Measurements from ENCODE around the gene CENPVL3.
"Not testable (repeated sequence)": the region's sequence is repeated elsewhere in the genome, so short reads cannot be mapped to it uniquely, and the experiment has no call there.

CENPVL3 gene

GRCh38 chrX:51618241-51619155, at the start of gene CENPVL3:
Gene CENPVL3 (minus strand): TSS chrX:51618912. CDS start chrX:51618873, 39 bp downstream.
- peaks cover 34% of the 10 kb centered on the region for H3K27me3 Mint-ChIP-seq
- not testable (repeated sequence) for H3K4me3 Mint-ChIP-seq

GRCh38 chrX:51665981-51666380, 47.3 kb upstream of the CENPVL3 start:
- Mint-ChIP-seq H3K36me3 (ENCODE audit: low read depth) (no peaks in the 10 kb centered on the region), H3K4me3 (no peak overlapping the region), H3K27me3 (peaks cover 2% of the 10 kb centered on the region)

More at GRCh38 chrX:51618241-51619155, at the start of gene CENPVL3:
- H3K4me1 Mint-ChIP-seq (ENCODE audit: low read depth); H3K27ac Mint-ChIP-seq; intact Hi-C loops (cut with micrococcal nuclease); H3K9me3 Mint-ChIP-seq; H3K36me3 Mint-ChIP-seq (ENCODE audit: low read depth): not testable (repeated sequence)

GRCh38 chrX:51643377-51643776, 24.7 kb upstream of the CENPVL3 start:
- no peaks in the 10 kb centered on the region for H3K36me3 Mint-ChIP-seq (ENCODE audit: low read depth)
- no peak overlapping the region for H3K27ac Mint-ChIP-seq
- peaks cover 7% of the 10 kb centered on the region for H3K27me3 Mint-ChIP-seq
- H3K9me3 Mint-ChIP-seq: no peaks in the 10 kb centered on the region
- intact Hi-C loops (cut with micrococcal nuclease): no loop called here
- no peaks in the 10 kb centered on the region for H3K4me1 Mint-ChIP-seq (ENCODE audit: low read depth)
- H3K4me3 Mint-ChIP-seq: no peak overlapping the region

More at GRCh38 chrX:51665981-51666380, 47.3 kb upstream of the CENPVL3 start:
- Mint-ChIP-seq H3K27ac (no peak overlapping the region), H3K4me1 (ENCODE audit: low read depth) (no peaks in the 10 kb centered on the region), H3K9me3 (no peaks in the 10 kb centered on the region)
- intact Hi-C loops (cut with micrococcal nuclease): no loop called here

GRCh38 chrX:51641421-51642021, 22.8 kb upstream of the CENPVL3 start:
- Mint-ChIP-seq H3K27ac (no peak overlapping the region), H3K4me3 (no peak overlapping the region), H3K27me3 (peaks cover 7% of the 10 kb centered on the region), H3K9me3 (no peaks in the 10 kb centered on the region), H3K4me1 (ENCODE audit: low read depth) (no peaks in the 10 kb centered on the region), H3K36me3 (ENCODE audit: low read depth) (no peaks in the 10 kb centered on the region)
- intact Hi-C loops (cut with micrococcal nuclease): loop anchor here (2.0 kb wide), 1 partner anchor 219 kb away; no protein-coding TSS in a partner anchor

DNA sequence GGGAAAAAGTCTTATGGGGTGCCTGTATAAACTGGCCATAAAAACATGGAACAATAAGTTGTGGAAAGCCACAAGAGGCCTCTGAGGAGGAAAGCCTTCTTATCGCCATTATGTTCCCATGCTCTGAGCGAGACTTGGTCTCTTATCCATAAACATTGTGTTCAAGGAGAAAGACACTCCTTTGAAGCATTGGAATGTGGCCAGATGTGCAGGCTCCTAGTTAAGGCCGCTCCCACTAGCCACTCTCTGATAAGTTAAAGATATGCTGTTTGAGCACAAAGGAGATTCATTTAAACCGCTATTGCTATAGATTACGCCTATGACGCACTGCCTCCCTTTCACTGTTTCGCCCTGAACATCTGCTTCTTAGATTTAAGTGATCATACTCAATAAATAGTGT, 17.8 kb upstream of the CENPVL3 start:
- H3K4me1 Mint-ChIP-seq (ENCODE audit: low read depth); H3K4me3 Mint-ChIP-seq; H3K27ac Mint-ChIP-seq; H3K9me3 Mint-ChIP-seq; H3K27me3 Mint-ChIP-seq; H3K36me3 Mint-ChIP-seq (ENCODE audit: low read depth); intact Hi-C loops (cut with micrococcal nuclease): not testable (repeated sequence)

GRCh38 chrX:51614353-51615012, 4.2 kb downstream of the CENPVL3 start:
- Mint-ChIP-seq H3K27me3 (peaks cover 20% of the 10 kb centered on the region), H3K9me3 (no peaks in the 10 kb centered on the region), H3K4me3 (no peak overlapping the region), H3K36me3 (ENCODE audit: low read depth) (no peaks in the 10 kb centered on the region), H3K4me1 (ENCODE audit: low read depth) (no peaks in the 10 kb centered on the region), H3K27ac (no peak overlapping the region)
- intact Hi-C loops (cut with micrococcal nuclease): no loop called here

DNA sequence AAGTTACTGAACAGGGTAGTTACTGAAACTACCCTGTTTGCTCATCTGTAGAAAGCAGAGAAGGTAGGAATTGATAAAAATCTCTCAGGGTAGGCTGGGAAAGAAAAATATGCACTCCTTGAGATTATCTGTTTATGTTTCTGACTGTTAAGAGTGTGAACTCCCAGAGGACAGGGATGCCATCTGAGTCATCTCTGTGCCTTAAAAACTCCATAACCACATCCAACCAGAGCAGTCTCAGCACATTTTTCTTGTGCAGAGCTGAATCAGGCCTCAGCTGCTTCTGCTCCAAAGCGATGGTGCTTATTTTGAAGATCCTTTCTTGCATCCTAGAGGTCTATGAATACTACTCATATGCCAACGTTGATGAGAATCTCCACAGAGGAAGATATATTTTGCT, 9.9 kb downstream of the CENPVL3 start:
- H3K9me3 Mint-ChIP-seq: no peaks in the 10 kb centered on the region
- peaks cover 10% of the 10 kb centered on the region for H3K4me1 Mint-ChIP-seq (ENCODE audit: low read depth)
- no peak overlapping the region for H3K4me3 Mint-ChIP-seq
- no peaks in the 10 kb centered on the region for H3K27me3 Mint-ChIP-seq
- H3K36me3 Mint-ChIP-seq (ENCODE audit: low read depth): no peaks in the 10 kb centered on the region
- no peak overlapping the region for H3K27ac Mint-ChIP-seq
- intact Hi-C loops (cut with micrococcal nuclease): no loop called here

DNA sequence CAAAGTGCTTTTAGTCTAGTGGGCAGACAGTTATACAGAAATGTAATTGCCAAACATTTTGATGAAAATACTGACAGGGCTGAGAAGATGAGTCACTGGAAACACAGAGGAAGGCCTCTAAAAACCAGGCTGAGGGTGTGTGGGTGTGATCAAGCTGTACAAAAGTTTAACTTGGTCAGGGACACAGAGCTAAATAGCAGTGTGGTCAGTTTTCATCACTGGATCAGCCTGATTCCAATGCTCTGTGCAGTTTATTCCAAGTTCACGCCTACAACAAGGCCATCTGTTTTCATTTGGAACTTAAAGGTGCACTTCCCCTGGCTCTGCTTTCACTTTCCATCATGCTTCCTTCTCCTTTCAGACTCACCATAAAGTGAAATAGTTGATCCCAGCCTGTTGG, 10.6 kb downstream of the CENPVL3 start:
- H3K27ac Mint-ChIP-seq: no peak overlapping the region
- H3K4me3 Mint-ChIP-seq: no peak overlapping the region
- no peaks in the 10 kb centered on the region for H3K9me3 Mint-ChIP-seq
- H3K36me3 Mint-ChIP-seq (ENCODE audit: low read depth): no peaks in the 10 kb centered on the region
- intact Hi-C loops (cut with micrococcal nuclease): no loop called here
- H3K27me3 Mint-ChIP-seq: no peaks in the 10 kb centered on the region
- H3K4me1 Mint-ChIP-seq (ENCODE audit: low read depth): peaks cover 10% of the 10 kb centered on the region

GRCh38 chrX:51606446-51606845, 12.3 kb downstream of the CENPVL3 start:
- Mint-ChIP-seq H3K36me3 (ENCODE audit: low read depth) (no peaks in the 10 kb centered on the region), H3K27ac (no peak overlapping the region), H3K27me3 (no peaks in the 10 kb centered on the region), H3K4me1 (ENCODE audit: low read depth) (peaks cover 10% of the 10 kb centered on the region), H3K9me3 (no peaks in the 10 kb centered on the region), H3K4me3 (no peak overlapping the region)
- intact Hi-C loops (cut with micrococcal nuclease): no loop called here

DNA sequence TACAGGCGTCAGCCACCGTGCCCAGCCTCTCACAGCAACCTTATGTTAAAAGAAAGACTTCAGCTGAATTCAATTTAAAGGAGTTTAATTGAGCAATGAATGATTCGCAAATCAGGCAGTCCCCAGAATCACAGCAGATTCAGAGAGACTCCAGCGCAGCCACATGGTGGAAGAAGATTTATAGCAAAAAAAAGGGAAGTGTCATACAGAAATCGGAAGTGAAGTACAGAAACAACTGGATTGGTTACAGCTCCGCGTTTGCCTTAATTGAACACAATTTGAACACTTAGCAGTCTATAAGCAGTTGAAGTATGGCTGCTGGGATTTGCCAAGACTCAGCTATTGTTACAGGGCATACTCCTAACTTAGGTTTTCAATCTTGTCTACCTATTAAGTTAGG, 19.8 kb downstream of the CENPVL3 start:
- no peaks in the 10 kb centered on the region for H3K4me1 Mint-ChIP-seq (ENCODE audit: low read depth)
- H3K36me3 Mint-ChIP-seq (ENCODE audit: low read depth): no peaks in the 10 kb centered on the region
- H3K27me3 Mint-ChIP-seq: peaks cover under 1% of the 10 kb centered on the region
- no peak overlapping the region for H3K27ac Mint-ChIP-seq
- no peaks in the 10 kb centered on the region for H3K9me3 Mint-ChIP-seq
- intact Hi-C loops (cut with micrococcal nuclease): no loop called here
- no peak overlapping the region for H3K4me3 Mint-ChIP-seq

DNA sequence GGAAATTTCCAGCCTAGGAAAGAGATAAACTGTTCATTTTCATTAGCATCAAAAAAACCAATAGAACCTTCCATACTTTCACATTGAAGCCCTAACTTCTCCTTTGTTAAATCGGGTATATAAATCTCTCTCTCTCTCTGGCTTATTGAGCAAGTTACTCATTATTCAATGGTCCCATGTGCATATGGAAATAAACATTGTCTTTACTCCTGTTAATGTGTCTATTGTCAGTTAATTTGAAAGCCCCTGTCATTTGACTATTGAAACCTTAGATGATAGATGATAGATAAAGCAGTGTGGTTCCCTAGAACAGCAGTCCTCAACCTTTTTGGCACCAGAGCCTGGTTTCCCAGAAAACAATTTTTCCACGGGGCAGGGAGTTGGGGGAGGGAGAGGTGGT, 46.8 kb downstream of the CENPVL3 start:
- H3K27ac Mint-ChIP-seq: no peak overlapping the region
- H3K27me3 Mint-ChIP-seq: no peaks in the 10 kb centered on the region
- no peaks in the 10 kb centered on the region for H3K9me3 Mint-ChIP-seq
- intact Hi-C loops (cut with micrococcal nuclease): no loop called here
- H3K36me3 Mint-ChIP-seq (ENCODE audit: low read depth): no peaks in the 10 kb centered on the region
- no peak overlapping the region for H3K4me3 Mint-ChIP-seq
- no peaks in the 10 kb centered on the region for H3K4me1 Mint-ChIP-seq (ENCODE audit: low read depth)

DNA sequence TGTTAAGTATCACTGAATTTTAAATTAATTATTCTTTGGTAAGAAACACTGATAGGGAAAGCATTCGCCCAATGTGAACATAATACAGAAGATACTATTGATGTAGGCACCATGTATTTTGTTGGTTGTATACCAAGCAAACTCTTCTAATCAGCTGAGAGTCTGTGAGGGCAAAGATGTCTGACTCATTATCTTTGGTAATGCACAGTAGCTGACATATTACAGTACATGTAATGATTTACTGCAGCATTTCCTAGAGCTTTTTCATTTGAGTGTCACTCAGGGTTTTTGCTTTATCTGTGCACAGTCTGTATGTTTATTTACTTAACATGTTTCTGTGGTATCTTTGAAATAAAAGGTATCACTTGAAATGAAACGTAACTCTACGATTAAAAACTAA, 49.2 kb downstream of the CENPVL3 start:
- Mint-ChIP-seq H3K9me3 (no peaks in the 10 kb centered on the region), H3K27me3 (no peaks in the 10 kb centered on the region), H3K27ac (no peak overlapping the region), H3K4me1 (ENCODE audit: low read depth) (no peaks in the 10 kb centered on the region), H3K4me3 (no peak overlapping the region), H3K36me3 (ENCODE audit: low read depth) (no peaks in the 10 kb centered on the region)
- intact Hi-C loops (cut with micrococcal nuclease): no loop called here

DNA sequence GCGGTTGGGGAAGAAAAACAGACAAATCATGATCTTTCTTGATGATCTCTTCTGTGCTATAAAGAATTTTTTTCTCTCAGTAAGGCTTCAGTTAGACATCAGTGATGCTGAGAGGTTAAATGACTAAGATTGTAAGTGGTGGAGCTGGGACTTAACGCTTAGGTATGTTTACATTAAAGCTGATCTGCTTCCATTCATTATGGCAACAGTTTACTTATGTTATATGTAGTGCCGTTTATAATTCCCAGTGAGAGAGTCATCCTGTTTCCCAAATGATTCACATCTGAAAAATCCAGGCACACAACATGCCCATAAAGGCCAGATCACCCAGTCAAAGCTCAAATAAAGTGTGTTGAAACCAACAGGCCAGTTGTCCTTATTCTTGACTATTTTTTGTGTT, 50.1 kb downstream of the CENPVL3 start:
- Mint-ChIP-seq H3K4me1 (ENCODE audit: low read depth) (no peaks in the 10 kb centered on the region), H3K27ac (no peak overlapping the region), H3K4me3 (no peak overlapping the region), H3K36me3 (ENCODE audit: low read depth) (no peaks in the 10 kb centered on the region), H3K9me3 (no peaks in the 10 kb centered on the region), H3K27me3 (no peaks in the 10 kb centered on the region)
- intact Hi-C loops (cut with micrococcal nuclease): no loop called here
